ENCODE data around the gene HAND1.

HAND1 gene

DNA sequence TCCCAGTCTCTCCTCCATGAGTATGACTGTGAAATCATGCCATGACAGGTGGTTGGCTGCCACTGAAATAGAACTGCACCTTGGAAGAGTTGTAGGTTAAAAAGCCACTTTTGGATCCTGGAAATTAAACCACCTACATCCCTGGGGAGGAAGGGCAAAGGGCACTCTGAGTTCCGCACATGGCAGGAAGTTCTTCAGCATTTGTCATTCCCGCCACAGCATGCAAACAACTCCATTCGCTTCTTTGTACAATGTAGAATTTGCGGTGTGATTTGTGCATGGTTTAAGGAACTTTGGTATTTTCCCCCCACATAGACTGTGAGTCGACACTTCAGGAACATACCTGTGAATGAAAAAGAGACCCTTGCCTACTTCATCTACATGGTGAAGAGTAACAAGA lies 22.4 kb downstream of the HAND1 start:
- no peak for DNase-seq (ENCODE audit: low read depth in 2 of 2)

DNA sequence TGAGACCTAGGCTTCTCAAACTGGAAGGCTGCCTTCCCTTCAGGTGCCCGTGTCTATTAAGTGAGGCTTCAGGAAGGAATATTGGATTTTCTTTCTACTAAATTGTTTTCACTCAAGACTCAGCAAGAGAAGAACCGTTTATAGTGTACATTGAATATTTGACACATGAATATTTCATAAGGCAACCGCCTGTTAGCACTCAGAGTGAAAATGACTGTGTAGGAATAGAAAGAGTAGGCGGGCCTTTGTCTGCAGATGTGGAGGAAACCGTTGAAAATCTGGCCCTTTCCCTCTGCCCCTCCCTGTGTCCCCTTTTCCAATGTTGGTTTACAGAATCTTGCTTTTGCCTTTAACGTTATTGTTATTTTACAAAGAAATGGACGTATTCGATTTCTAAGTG lies 26.1 kb downstream of the HAND1 start:
- no peak for DNase-seq (ENCODE audit: low read depth in 2 of 2)

DNA sequence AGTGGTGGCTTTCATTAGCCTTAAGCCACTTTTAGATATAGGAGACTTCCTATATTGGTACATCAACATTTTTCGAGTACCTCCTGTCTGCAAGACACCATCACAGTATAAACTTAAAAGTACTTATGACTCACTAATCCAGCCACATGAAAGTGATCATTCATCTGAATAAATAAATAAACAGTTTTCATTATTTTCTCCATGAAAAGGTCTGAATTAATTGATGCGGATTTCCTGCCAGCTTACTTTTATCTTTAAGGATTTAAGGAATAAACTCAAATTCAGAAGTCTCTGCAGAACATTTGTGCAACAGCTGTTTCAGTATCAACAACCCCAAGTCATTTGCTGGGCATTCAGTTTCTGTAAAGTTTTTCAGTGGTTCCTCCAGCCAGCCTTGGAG lies 28.2 kb downstream of the HAND1 start:
- no peak for DNase-seq (ENCODE audit: low read depth in 2 of 2)

DNA sequence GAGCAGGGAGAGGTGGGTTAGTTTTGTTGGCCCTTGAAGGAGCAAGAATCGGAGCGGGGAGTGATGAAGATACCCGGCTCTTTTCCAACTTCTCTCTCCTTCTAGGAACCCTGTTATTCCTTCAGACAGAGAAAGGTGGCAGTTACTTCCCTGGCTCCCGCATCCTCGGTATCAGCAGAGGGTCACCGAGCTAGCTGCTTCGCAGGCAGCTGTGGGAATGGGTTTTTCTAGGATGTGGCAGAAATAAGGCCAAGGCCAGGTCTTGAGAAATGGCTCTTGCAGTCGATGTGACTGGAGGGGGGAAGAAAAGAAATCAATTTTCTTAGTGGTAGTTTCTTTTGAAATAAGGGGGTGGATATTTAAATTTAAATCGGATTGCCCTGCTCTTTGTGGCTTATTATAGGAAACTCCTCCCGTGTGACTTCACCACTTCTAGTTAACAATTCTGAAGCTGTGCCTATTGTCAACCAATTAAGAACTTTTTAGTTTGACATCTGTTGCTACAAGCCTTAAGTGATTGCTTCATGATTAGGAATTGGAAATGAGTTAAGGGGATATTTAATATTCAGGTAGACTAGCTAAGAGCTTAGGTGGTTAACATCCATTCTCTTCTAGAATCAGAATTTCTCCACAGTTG lies 30.8 kb downstream of the HAND1 start:
- DNase-seq (ENCODE audit: low read depth in 2 of 2), result no peak

DNA sequence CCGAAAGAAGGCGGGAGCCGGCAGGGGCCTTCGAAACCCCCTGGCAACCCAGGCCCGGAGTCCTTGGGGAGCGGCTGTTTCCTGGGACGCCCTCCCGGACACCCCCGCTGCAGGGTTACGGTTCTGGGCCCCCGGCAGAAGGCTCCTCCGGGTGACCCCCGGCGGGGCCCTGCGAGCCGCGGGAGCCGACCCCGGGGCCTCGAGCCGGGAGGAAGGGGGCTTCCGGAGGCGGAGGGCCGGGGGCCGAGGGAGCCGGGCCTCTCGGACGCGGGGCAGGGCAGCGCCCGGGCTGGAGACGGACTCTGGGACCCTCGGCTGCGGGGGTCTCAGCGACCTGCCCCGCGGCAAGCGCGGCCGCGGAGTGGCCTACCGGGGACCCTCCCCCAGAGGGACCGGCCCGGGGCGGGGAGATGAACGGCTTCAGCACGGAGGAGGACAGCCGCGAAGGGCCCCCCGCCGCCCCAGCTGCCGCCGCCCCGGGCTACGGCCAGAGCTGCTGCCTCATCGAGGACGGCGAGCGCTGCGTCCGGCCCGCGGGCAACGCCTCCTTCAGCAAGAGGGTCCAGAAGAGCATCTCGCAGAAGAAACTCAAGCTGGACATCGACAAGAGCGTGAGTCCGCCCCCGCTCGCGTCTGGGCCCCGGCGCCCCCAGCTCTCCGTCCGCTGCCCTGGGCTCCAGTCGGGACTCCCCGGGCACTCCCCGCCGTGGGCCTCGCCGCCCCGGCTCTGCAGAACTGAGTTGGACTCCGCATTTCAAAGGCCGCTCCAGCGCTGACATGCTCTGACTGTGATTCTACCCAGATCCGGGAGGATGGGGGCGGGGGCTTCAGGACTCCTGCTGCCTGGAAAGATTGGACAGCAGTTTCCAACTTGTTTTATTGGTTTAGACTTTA lies 31.6 kb downstream of the HAND1 start:
- peak in 1 of 2 donors; percentile 26 for DNase-seq (ENCODE audit: low read depth in 2 of 2)

DNA sequence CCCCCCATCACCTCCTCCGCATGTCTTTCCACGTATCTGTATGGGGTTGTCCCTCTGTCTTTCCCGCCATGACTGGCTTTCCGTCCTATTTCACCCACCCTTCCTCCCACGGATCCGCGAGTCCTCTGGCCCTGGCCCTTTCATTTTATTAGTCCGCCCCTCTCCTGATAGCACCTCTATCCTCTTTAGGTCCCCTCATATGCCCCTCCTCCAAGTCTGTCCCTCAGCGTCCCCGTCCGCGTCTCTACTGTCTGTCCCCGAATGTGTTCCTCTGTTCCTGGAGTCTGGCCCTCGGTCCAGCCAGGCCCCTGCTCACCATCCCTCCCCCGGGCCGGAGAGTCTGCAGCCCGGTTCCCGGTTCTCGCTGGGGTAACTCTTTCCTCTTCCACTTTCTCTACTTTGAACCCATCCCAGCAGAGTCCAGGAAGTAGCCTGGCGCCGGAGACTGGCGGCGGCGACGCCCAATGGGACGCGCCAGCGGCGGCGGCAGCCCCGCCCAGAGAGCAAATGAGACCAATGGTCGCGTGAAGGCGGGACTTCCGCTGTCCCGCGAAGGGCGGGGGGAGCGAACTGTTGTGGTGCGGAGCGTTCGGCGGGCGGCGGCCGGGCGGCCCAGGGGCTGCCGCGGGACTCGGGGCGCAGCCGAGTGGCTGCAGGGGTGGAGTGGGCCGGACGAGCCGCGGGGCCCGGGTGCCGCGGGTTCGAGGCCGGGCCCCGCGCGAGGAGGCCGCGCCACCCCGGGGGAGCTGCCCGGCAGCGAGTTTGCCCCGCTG lies 32.4 kb downstream of the HAND1 start, which contains the start of gene SAP30L:
SAP30L (plus strand) TSS at position 576 of the 773 bp plus-strand sequence. CDS start 608 bp downstream, outside the sequence.
- DNase-seq (ENCODE audit: low read depth in 2 of 2), result peak; percentile 89 to 93

DNA sequence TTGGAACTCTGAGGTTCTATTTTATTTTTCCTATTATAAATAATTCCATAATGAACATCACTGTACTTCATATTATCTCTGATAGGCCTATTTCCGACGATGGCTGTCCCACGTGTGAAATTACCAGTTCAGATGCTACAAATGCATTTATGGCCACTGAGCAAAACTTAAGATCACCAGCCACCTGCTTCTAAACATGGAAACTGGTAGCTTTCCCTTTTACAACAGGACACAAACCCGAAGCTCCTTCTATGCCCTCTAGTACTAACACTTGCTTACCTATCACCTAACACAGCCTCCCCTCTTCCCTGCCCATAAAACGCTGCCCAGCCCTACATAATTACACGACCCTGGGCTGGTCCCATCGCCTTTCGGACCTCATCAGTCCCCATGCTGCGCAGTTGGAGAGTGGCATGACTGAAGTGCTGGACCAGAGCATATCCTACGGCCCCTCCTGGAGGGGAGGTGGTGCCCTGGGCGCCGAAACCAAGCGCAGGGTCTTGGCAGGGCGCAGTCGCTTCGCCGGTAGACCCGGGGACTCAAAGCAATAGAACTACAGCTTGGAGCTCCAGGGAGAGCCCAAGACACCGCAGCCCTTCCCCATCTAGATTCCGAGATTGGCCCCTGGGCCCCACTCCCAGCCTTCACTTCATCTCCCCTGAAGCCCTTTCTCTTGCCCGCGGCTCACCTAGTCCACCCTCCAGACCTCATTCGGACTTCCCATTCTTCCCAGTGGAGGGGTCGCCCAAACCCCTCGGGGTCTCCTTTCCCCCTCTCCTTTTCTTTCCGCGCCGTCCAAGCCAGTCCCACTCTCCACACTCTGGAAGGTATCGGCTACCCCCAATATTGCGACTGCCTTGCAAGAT lies 33.2 kb downstream of the HAND1 start:
- DNase-seq (ENCODE audit: low read depth in 2 of 2), result peak in 1 of 2 donors; percentile 12

DNA sequence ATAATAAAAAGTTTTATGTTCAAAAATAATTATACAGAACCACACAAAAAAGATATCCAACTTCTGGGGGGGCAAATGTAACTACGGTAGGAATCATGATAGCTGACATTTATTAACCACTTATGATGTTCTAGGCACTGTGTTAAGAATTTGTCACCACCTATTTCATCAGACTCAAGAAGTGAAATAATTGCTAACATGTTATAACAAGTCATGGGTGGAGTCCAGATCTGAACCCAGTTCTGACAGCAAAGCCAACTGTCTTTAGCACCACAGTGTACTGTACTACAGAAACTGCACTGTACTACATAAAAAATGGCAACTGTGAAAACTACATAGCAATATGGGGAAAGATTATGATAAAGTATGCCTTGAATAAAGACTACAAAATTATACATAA lies 35.2 kb downstream of the HAND1 start:
- no peak for DNase-seq (ENCODE audit: low read depth in 2 of 2)

DNA sequence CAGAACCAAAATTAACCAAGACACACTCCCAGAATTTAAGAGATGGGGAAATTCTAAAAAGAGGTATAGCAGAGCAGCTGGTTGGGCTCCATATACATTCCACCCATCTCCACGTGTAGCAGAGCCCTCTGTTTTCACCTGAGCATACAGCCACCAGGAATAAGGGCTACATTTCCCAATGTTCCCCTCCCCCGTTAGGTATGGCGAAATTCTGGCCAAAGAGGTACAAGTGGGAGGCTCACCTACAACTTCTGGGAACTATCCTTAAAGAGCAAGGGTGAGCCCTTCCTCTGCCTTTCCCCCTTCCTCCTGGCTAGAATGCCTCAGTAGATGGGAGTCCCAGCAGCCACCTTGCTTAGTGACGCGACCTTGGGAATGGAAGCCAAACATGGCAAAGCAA lies 37.5 kb downstream of the HAND1 start:
- DNase-seq (ENCODE audit: low read depth in 2 of 2), result no peak

DNA sequence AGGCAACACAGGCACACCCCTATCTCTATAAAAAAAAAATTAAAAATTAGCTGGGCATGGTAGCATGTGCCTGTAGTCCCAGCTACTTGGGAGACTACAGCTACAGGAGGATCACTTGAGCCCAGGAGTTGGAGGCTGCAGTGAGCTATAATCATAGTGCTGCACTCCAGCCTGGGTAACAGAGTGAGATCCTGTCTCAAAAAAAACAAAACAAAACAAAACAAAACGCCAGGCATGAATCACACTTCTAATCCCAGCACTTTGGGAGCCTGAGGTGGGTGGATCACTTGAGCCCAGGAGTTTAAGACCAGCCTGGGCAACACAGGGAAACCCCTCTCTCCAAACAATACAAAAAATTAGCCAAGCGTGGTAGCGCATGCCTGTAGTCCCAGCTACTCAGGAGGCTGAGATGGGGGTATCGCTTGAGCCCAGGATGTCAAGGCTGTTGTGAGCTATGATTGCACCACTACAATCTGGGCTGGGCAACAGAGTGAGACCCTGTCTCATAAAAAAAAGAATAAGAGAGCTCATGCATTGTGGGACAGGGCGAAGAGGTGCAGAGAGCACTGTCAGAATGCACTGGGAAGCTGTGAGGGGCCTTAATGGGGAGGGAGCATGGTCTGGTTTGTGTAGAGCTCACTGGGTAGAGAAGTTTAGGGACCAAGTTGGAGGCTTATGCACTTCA lies 40.6 kb downstream of the HAND1 start:
- DNase-seq (ENCODE audit: low read depth in 2 of 2), result no peak

DNA sequence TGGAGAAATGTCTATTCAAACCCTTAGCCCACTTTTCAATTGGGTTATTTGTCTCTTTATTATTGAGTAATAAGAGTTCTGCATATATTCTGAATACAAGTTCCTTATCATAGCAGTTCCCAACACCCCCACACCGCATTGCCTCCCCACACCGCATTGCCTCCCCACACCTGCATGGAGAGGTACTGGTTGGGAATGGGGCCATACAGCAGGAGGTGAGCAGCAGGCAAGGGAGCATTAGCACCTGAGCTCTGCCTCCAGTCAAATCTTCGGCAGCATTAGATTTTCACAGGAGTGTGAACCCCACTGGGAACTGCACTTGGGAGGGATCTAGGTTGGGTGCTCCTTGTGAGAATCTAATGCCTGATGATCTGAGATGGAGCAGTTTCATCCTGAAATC lies 42.8 kb downstream of the HAND1 start:
- DNase-seq (ENCODE audit: low read depth in 2 of 2), result no peak

DNA sequence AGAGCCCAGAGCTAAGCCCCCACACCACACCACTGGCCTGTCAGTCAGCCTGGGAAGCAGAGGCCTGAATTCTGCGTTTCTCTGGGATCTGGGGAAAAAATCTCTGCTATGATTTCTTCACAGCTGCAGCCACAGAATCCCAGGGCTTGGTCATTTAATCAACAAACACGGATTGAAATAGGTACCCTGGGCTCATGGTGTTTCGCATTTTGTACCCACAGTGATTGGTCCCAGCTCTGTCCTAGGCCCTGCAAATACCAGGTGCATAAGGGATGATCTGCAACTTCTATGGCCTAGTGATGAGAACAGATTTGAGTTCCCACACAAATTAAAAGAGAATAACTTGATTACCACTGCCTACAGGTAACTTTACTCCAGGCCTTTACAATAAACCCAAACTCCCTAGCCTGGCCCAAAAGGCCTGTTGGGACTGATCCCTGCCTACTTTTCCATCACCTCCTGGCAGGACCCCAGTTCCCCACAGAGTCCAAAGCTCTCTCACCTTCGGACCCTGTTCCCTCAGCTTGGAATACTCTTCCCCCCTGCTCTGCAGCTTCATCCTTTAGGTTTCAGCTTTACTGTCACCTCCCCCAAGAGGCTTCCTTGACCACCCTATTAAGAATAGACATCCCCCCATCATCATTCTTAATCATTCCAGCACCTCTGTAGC lies 46.9 kb downstream of the HAND1 start:
- DNase-seq (ENCODE audit: low read depth in 2 of 2), result no peak

DNA sequence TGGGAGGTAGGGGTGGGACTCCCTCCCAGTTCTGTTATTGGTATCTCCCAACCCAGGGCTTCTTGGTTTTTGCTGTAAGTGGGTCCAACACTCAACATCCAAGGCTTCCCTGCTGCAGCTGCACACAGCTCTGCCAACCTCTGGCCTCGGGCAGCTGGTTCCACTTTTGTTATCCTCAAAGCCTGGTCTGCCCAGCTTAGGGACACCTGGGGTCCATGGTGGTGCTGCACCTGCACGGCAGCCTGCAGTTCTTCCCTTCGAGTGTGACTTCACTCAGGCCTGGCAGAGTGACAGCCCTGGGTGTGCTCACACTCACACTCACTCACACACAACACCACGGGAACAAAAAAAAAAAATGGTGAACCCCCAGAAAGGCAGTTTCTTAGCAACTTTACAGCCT lies 47.6 kb downstream of the HAND1 start:
- no peak for DNase-seq (ENCODE audit: low read depth in 2 of 2)

DNA sequence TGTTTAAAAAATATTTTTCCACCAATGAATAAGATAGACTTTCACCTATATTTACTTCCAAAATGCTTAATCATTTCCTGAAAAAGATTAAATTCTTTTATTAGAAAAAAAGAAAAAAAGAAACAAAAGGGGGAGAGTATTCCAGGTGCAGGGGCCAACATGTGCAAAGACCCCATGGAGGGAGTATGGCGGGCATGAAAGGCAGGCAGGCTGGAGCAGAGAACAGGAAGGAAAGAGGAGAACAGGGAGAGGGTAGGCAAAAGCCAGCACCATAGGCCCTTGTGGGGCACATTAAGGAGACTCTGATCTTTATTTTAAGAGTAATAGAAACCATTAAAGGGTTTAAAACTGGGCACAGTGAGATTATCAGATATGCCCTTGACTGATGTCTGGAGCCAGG lies 48.7 kb downstream of the HAND1 start:
- no peak for DNase-seq (ENCODE audit: low read depth in 2 of 2)

DNA sequence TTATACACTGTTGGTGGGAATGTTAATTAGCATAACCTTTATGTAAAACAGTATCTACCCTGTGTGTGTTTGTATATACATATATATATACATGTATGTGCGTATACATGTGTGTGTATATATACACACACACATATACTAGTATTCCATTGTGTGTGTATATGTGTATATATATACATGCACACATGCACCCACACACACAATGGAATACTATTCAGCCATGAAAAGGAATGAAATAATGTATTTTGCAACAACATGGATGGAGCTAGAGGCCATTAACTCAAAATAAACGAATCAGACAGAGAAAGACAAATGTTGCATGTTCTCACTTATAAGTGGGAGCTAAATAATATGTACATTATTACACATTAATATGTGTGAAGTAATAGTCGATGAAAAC lies 49.8 kb downstream of the HAND1 start:
- no peak for DNase-seq (ENCODE audit: low read depth in 2 of 2)
